ENCODE measurements around the gene MAPK6.

Gene MAPK6

GRCh38 chr15:51973220-51973619 is 45.8 kb upstream of the MAPK6 start:
- POLR2A ChIA-PET, result no interaction called here
- H3K4me3 ChIP-seq (ENCODE audit: low read depth, low read length), result no peak overlapping the region

GRCh38 chr15:51973775-51974174 is 45.2 kb upstream of the MAPK6 start:
- TF ChIP-seq, protein P1, sequence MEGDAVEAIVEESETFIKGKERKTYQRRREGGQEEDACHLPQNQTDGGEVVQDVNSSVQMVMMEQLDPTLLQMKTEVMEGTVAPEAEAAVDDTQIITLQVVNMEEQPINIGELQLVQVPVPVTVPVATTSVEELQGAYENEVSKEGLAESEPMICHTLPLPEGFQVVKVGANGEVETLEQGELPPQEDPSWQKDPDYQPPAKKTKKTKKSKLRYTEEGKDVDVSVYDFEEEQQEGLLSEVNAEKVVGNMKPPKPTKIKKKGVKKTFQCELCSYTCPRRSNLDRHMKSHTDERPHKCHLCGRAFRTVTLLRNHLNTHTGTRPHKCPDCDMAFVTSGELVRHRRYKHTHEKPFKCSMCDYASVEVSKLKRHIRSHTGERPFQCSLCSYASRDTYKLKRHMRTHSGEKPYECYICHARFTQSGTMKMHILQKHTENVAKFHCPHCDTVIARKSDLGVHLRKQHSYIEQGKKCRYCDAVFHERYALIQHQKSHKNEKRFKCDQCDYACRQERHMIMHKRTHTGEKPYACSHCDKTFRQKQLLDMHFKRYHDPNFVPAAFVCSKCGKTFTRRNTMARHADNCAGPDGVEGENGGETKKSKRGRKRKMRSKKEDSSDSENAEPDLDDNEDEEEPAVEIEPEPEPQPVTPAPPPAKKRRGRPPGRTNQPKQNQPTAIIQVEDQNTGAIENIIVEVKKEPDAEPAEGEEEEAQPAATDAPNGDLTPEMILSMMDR (IDR thresholded peaks at IDR 0.05; ENCODE audit: insufficient read depth, low read length, missing control alignments), result no peak
- POLR2A ChIA-PET, result no interaction called here
- CTCF ChIA-PET, result interaction anchor here (2.5 kb wide), 1 partner anchor 106 kb away, joined by 14 read pairs; no protein-coding TSS in a partner anchor
- no peak for DNase-seq (ENCODE audit: low read depth, low spot score)
- H3K4me3 ChIP-seq (ENCODE audit: low read depth, low read length), result no peak overlapping the region

More at GRCh38 chr15:51973220-51973619, 45.8 kb upstream of the MAPK6 start:
- DNase-seq (ENCODE audit: low read depth, low spot score), result no peak
- CTCF ChIA-PET, result interaction anchor here (2.4 to 2.9 kb wide), 3 partner anchors 8 to 235 kb away, joined by 11 to 18 read pairs (median 14); no protein-coding TSS in a partner anchor
- TF ChIP-seq, protein P1 (IDR thresholded peaks at IDR 0.05; ENCODE audit: insufficient read depth, low read length, missing control alignments), result no peak

- no peak for DNase-seq (ENCODE audit: low read depth, low spot score)
- POLR2A ChIA-PET, result interaction anchor here (1.1 kb wide), 1 partner anchor 226 kb away, joined by 3 read pairs; no protein-coding TSS in a partner anchor
- CTCF ChIA-PET, result interaction anchor here (1.0 to 5.6 kb wide), 6 partner anchors 10 to 245 kb away, joined by 3 to 40 read pairs (median 21); partner anchors contain the start of gene LEO1
- peak overlapping the region; percentile 18 for H3K4me3 ChIP-seq (ENCODE audit: low read depth, low read length)
- TF ChIP-seq, protein P1 (IDR thresholded peaks at IDR 0.05; ENCODE audit: insufficient read depth, low read length, missing control alignments), result peak; percentile 39
These were observed 36.8 kb upstream of the MAPK6 start for GRCh38 chr15:51982013-51982769.

DNA sequence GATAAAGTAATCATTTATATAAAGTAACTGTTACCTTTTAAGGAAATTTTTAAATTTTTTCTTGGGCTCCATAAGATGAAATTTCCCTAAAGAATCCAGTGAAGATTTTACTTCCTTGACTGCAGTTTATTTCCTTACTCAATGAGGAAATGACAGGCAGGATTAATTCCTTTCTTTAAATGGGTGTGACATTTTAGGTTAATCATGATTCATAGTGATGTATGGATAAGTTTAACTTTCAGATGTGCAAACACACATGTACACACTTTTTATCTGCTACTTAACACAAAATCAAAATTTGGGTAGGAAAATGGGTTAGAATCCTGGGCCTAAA is 36.3 kb upstream of the MAPK6 start:
- TF ChIP-seq, protein P1 (IDR thresholded peaks at IDR 0.05; ENCODE audit: insufficient read depth, low read length, missing control alignments), result no peak
- ChIA-PET POLR2A (no interaction called here), CTCF (interaction anchor here (1.0 to 1.3 kb wide), 3 partner anchors 95 to 156 kb away, joined by 3 to 7 read pairs (median 5); no protein-coding TSS in a partner anchor)
- no peak overlapping the region for H3K4me3 ChIP-seq (ENCODE audit: low read depth, low read length)
- DNase-seq (ENCODE audit: low read depth, low spot score), result no peak

GRCh38 chr15:51991141-51991540 is 27.9 kb upstream of the MAPK6 start:
- POLR2A ChIA-PET, result no interaction called here
- no peak overlapping the region for H3K4me3 ChIP-seq (ENCODE audit: low read depth, low read length)
- CTCF ChIA-PET, result no interaction called here
- TF ChIP-seq, protein P1 (IDR thresholded peaks at IDR 0.05; ENCODE audit: insufficient read depth, low read length, missing control alignments), result no peak
- DNase-seq (ENCODE audit: low read depth, low spot score), result no peak

GRCh38 chr15:51992953-51993352 is 26.1 kb upstream of the MAPK6 start:
- no peak for DNase-seq (ENCODE audit: low read depth, low spot score)
- TF ChIP-seq, protein P1 (IDR thresholded peaks at IDR 0.05; ENCODE audit: insufficient read depth, low read length, missing control alignments), result no peak
- POLR2A ChIA-PET, result no interaction called here
- CTCF ChIA-PET, result interaction anchor here (1.3 kb wide), 2 partner anchors 21 to 78 kb away, joined by 3 read pairs; no protein-coding TSS in a partner anchor
- H3K4me3 ChIP-seq (ENCODE audit: low read depth, low read length), result no peak overlapping the region

Measured in AG04449 (cell line).